K562 (cell line): ENCODE data around the gene PUM1. TPM values are rescaled to one million over a fixed set of nuclear protein-coding genes. Genes with fewer than 3 reads are reported as not detected.

Source experiments
- ATAC-seq: fragments of 200-7000 bp; cut with Tn5 transposase; 3 replicates; pipeline ENCODE4 v1.9.1; 2020; ENCODE audit warnings: moderate library complexity
- BruUV-seq: library from RNA; stranded (reverse); fragments of 400-500 nt; replicated peaks from 2 replicates; lab custom pipeline; 2021; lab: Mats Ljungman, UMichigan
- CTCF ChIA-PET: fragments of 300-600 bp; formaldehyde crosslinking; extraction: SDS; loops from one replicate; lab custom pipeline; 2021; ENCODE audit warnings: low intra/inter-chr PET ratio; lab: Yijun Ruan, JAX
- POLR2A ChIA-PET: fragments of 300-600, 350-650 bp; sonication (Branson Sonifier 250); formaldehyde crosslinking; extraction: SDS; loops from one replicate; lab custom pipeline; 2021; ENCODE audit warnings: antibody characterized with exemption, inconsistent platforms; lab: Yijun Ruan, JAX
- DNase-seq, 4 experiments: peaks; one replicate each; pipeline versions ENCODE4 v3.0.0 to v3.0.0-alpha.2; 2011 to 2018; ENCODE audit warnings: low spot score in 3 of 4, mixed read lengths in 3 of 4; ENCODE audit errors: extremely low read depth in 1 of 4
- FAIRE-seq: peaks from 2 replicates; lab custom pipeline; 2011; peaks lifted over from hg19 to GRCh38; lab: Jason Lieb, UNC
- H2AFZ ChIP-seq: 2 replicates; pipeline ENCODE4 v1.6.0; 2011; ENCODE audit warnings: low read depth, low read length, control low read depth, inconsistent platforms
- H3K27ac ChIP-seq: fragments of 200-600 bp; 3 replicates; pipeline ENCODE4 v1.8.0; 2011; ENCODE audit warnings: low read depth, mild to moderate bottlenecking, control low read depth, inconsistent platforms, low read length, moderate library complexity, mixed read lengths; ENCODE audit errors: extremely low read depth
- H3K27me3 ChIP-seq, 2 experiments: fragments of 300-600 bp in 1 of 2; 2 replicates in 1 of 2; 3 replicates in 1 of 2; pipeline versions ENCODE4 v1.6.0 to v1.8.0; 2011; ENCODE audit warnings: inconsistent platforms in 2 of 2, low read length in 2 of 2, mild to moderate bottlenecking in 1 of 2, mixed read lengths in 1 of 2, moderate library complexity in 1 of 2; ENCODE audit not compliant: control insufficient read depth in 2 of 2, insufficient read depth in 2 of 2
- H3K36me3 ChIP-seq: fragments of 300-600 bp; 3 replicates; pipeline ENCODE4 v1.8.0; 2011; ENCODE audit warnings: mild to moderate bottlenecking, low read length, inconsistent platforms; ENCODE audit not compliant: control insufficient read depth, insufficient read depth
- H3K4me1 ChIP-seq, 2 experiments: fragments of 200-600 bp in 1 of 2; replicated peaks in 1 of 2; 2 replicates in 1 of 2; 3 replicates in 1 of 2; pipeline versions ENCODE4 v1.5.1 to v1.8.0; 2011; ENCODE audit warnings: inconsistent platforms in 2 of 2, low read length in 2 of 2, mild to moderate bottlenecking in 1 of 2, mixed read lengths in 1 of 2, moderate library complexity in 1 of 2; ENCODE audit not compliant: control insufficient read depth in 2 of 2, insufficient read depth in 2 of 2
- H3K4me2 ChIP-seq: 2 replicates; pipeline ENCODE4 v1.6.1; 2011; ENCODE audit warnings: low read length, control low read depth, inconsistent platforms, mixed read lengths; ENCODE audit not compliant: insufficient read depth
- H3K4me3 ChIP-seq: fragments of 200-600 bp; sonication (generic), shearing (Covaris generic); 2 replicates; pipeline ENCODE4 v1.5.1; 2016; ENCODE audit warnings: control low read depth, inconsistent platforms
- H3K79me2 ChIP-seq: fragments of 200-600 bp; 3 replicates; pipeline ENCODE4 v1.8.0; 2011; ENCODE audit warnings: low read length, inconsistent platforms; ENCODE audit not compliant: control insufficient read depth, insufficient read depth
- H3K9ac ChIP-seq, 2 experiments: 2 replicates each; pipeline versions ENCODE4 v1.6.0 to v1.6.1; 2011; ENCODE audit warnings: low read depth in 2 of 2, low read length in 2 of 2, control low read depth in 1 of 2, inconsistent platforms in 1 of 2, mild to moderate bottlenecking in 1 of 2, mixed read lengths in 1 of 2; ENCODE audit not compliant: insufficient read depth in 1 of 2
- H3K9me1 ChIP-seq: one replicate; pipeline ENCODE4 v1.6.0; 2011; ENCODE audit warnings: inconsistent platforms, mild to moderate bottlenecking, low read length, moderate library complexity; ENCODE audit not compliant: control insufficient read depth, insufficient read depth
- H3K9me3 ChIP-seq: replicated peaks from 2 replicates; pipeline ENCODE4 v1.5.1; 2011; ENCODE audit warnings: low read depth, low read length, inconsistent platforms; ENCODE audit not compliant: control insufficient read depth, insufficient read depth
- H4K20me1 ChIP-seq: replicated peaks from 2 replicates; pipeline ENCODE4 v1.6.1; 2011; ENCODE audit warnings: low read length, inconsistent platforms, mixed read lengths; ENCODE audit not compliant: control insufficient read depth, insufficient read depth
- HDAC6 ChIP-seq: IDR thresholded peaks from 2 replicates; pipeline ENCODE4 v1.6.1; 2012; ENCODE audit warnings: low read depth, mild to moderate bottlenecking, control low read depth, inconsistent platforms, low read length, moderate library complexity
- HMGN3 ChIP-seq: IDR thresholded peaks from 2 replicates; pipeline ENCODE4 v1.6.1; 2011; ENCODE audit warnings: borderline replicate concordance, low read depth, mild to moderate bottlenecking, mixed read lengths, low read length; ENCODE audit not compliant: insufficient read length; ENCODE audit errors: extremely low read depth
- NFIC ChIP-seq: fragments of 450-650 bp; IDR thresholded peaks from 2 replicates; pipeline ENCODE4 v1.6.1; 2017; ENCODE audit warnings: mild to moderate bottlenecking, inconsistent platforms
- PHTF2 ChIP-seq: fragments of 250-450 bp; sonication (Bioruptor Pico); IDR thresholded peaks from 2 replicates; pipeline ENCODE4 v1.5.0; 2021; ENCODE audit warnings: mild to moderate bottlenecking
- POLR2H ChIP-seq: IDR thresholded peaks from 2 replicates; pipeline ENCODE4 v1.6.1; 2016; ENCODE audit warnings: missing genetic modification characterization, low read depth, mild to moderate bottlenecking, control low read depth, missing compliant biosample characterization, moderate library complexity
- TBL1XR1 ChIP-seq, 2 experiments: IDR thresholded peaks; 2 replicates each; pipeline ENCODE4 v1.6.1; 2012; ENCODE audit warnings: improper control_type of control experiment in 2 of 2, low read length in 2 of 2, mild to moderate bottlenecking in 1 of 2
- ZBTB49 ChIP-seq: sonication (generic); formaldehyde crosslinking; IDR thresholded peaks from 2 replicates; pipeline ENCODE4 v1.8.0; 2022; ENCODE audit warnings: missing genetic modification reagents, mild to moderate bottlenecking, borderline replicate concordance
- ZNF134 ChIP-seq: fragments of 250-450 bp; sonication (Bioruptor Pico); conservative IDR thresholded peaks from 2 replicates; pipeline ENCODE4 v1.4.0; 2020
- ZNF217 ChIP-seq: sonication (generic); formaldehyde crosslinking; IDR thresholded peaks from 2 replicates; pipeline ENCODE4 v1.8.0; 2022; ENCODE audit warnings: mild to moderate bottlenecking, missing genetic modification reagents
- ZNF695 ChIP-seq: fragments of 450-650 bp; formaldehyde crosslinking; IDR thresholded peaks from 2 replicates; pipeline ENCODE4 v1.4.0; 2020; ENCODE audit warnings: mild to moderate bottlenecking, moderate library complexity
- WGBS: fragments of 100-300 bp; shearing (Covaris generic); methylation state at CpG from one replicate; pipeline ENCODE4 v1.1.6; 2016; ENCODE audit warnings: low coverage, mixed read lengths; ENCODE audit not compliant: insufficient coverage; ENCODE audit errors: missing lambda C conversion rate; 5-methylcytosine and 5-hydroxymethylcytosine counted together
- in situ Hi-C: fragments of 300-500 bp; cut with MboI; formaldehyde crosslinking; loops from 4 replicates; pipeline ENCODE4 v1.15.0; 2018; ENCODE audit warnings: inconsistent platforms, mixed read lengths
- intact Hi-C: fragments of 100-400 bp; cut with micrococcal nuclease; formaldehyde crosslinking; loops from 2 replicates; pipeline ENCODE4 v1.14.2; 2022
- polyA plus RNA-seq, 8 experiments: library from polyadenylated mRNA; depleted of rRNA in 4 of 8; stranded (reverse) in 5 of 8; unstranded in 3 of 8; fragments of >200 nt; fragmentation: Nextera tagmentation in 2 of 8; fragmentation: Illumina TruSeq in 1 of 8; extraction: Ambion mirVana in 2 of 8; extraction: Trizol in 1 of 8; gene quantifications; 2 replicates each; pipeline versions ENCODE4 v1.2.1 to v1.2.3, GENCODE V29; 2011 to 2014; ENCODE audit warnings: inconsistent platforms in 1 of 8, missing spikeins in 1 of 8
- total RNA-seq, 7 experiments: library from RNA; depleted of rRNA in 6 of 7; stranded (reverse); fragments of >200 nt in 6 of 7; fragmentation: Illumina TruSeq in 2 of 7; extraction: Trizol in 2 of 7; gene quantifications; 2 replicates each; pipeline versions ENCODE4 v1.2.1 to v1.2.3, GENCODE V29; 2011 to 2021; ENCODE audit warnings: low replicate concordance in 1 of 7

The PUM1 gene
- total and polyA plus RNA-seq, 9 of the 15 experiments (the other 6 are each of a cell fraction or from before 2014, with no cell fraction given): 37.7 to 104 (median 55.7) TPM

- TF ChIP-seq HDAC6 (no peak), PHTF2 (no peak), HMGN3 (no peak), ZNF217 (CRISPR knock-in tag) (no peak), ZNF134 (CRISPR knock-in tag) (no peak), TBL1XR1 (IDR thresholded peaks at IDR 0.05; ENCODE audit: low read length in 2 of 2) (no peak), ZNF695 (CRISPR knock-in tag) (no peak), NFIC (no peak), ZBTB49 (CRISPR knock-in tag) (no peak), POLR2H (tag) (no peak)
- TF ChIP-seq, all 486 proteins: peak for 0
- no peak overlapping the region for H2AFZ ChIP-seq
- no TSS peak for BruUV-seq
- ATAC-seq: no peak
- H3K27ac ChIP-seq: no peak overlapping the region
- peaks cover 5 to 13% of the 10 kb centered on the region in 2 experiments; a peak in 4 of 5 replicates for H3K4me1 ChIP-seq
- in situ Hi-C loops: no loop called here
- intact Hi-C loops: no loop called here
- no peak overlapping the region for H3K9ac ChIP-seq
- peaks cover 4% of the 10 kb centered on the region for H3K9me1 ChIP-seq
- H4K20me1 ChIP-seq: peaks cover 74% of the 10 kb centered on the region
- WGBS: 100% methylated on average over 4 of the region's 4 CpGs
- no peak for FAIRE-seq
- ChIA-PET CTCF (no interaction called here), POLR2A (interaction anchor here (4.4 kb wide), 1 partner anchor 14 kb away, joined by 31 read pairs; no protein-coding TSS in a partner anchor)
- no peak overlapping the region for H3K4me3 ChIP-seq
- no peak for DNase-seq
- no peaks in the 10 kb centered on the region for H3K27me3 ChIP-seq
- peaks cover 100% of the 10 kb centered on the region for H3K79me2 ChIP-seq
- no peaks in the 10 kb centered on the region for H3K9me3 ChIP-seq
- H3K4me2 ChIP-seq: no peak overlapping the region
- H3K36me3 ChIP-seq: peaks cover 84% of the 10 kb centered on the region
Observed at GRCh38 chr1:31058012-31058411, 7.5 kb downstream of the PUM1 start.
